Heart left ventricle (tissue), 16 donors: Measurements from ENCODE around the gene CLDN6. TPM values are rescaled to one million over a fixed set of nuclear protein-coding genes. Genes with fewer than 3 reads are reported as not detected.

Source experiments
- ATAC-seq, 4 donors: fragments of 200-7000 bp; cut with Tn5 transposase; one replicate each; pipeline ENCODE4 v1.9.1; 2020 to 2022; ENCODE audit warnings: moderate library complexity in 4 of 4, mild to moderate bottlenecking in 3 of 4, moderate number of reproducible peaks in 1 of 4
- DNase-seq, 5 donors: peaks; one replicate each; pipeline ENCODE4 v3.0.0-alpha.2; 2020
- H3K27ac ChIP-seq, 12 donors: fragments of 200-600 bp; sonication (generic) in 4 of 12; one replicate each; pipeline versions ENCODE4 v1.5.0 to v1.8.0; 2016 to 2022; ENCODE audit warnings: mild to moderate bottlenecking in 2 of 12
- H3K27me3 ChIP-seq, 9 donors: fragments of 200-600 bp; sonication (generic) in 2 of 9; one replicate each; pipeline versions ENCODE4 v1.5.1 to v1.8.0; 2016 to 2022; ENCODE audit warnings: mild to moderate bottlenecking in 3 of 9
- H3K36me3 ChIP-seq, 9 donors: fragments of 200-600 bp; sonication (generic) in 2 of 9; one replicate each; pipeline versions ENCODE4 v1.5.0 to v1.8.0; 2018 to 2022; ENCODE audit warnings: mild to moderate bottlenecking in 2 of 9
- H3K4me1 ChIP-seq, 12 donors: fragments of 200-600 bp; sonication (generic) in 4 of 12; one replicate each; pipeline versions ENCODE4 v1.5.0 to v1.8.0; 2016 to 2022; ENCODE audit warnings: mild to moderate bottlenecking in 3 of 12
- H3K4me3 ChIP-seq, 12 donors: fragments of 200-600 bp; sonication (generic) in 4 of 12; one replicate each; pipeline versions ENCODE4 v1.5.0 to v1.8.0; 2017 to 2022; ENCODE audit warnings: mild to moderate bottlenecking in 9 of 12, moderate library complexity in 4 of 12
- H3K9me3 ChIP-seq, 12 donors: fragments of 200-600 bp; sonication (generic) in 4 of 12; one replicate each; pipeline versions ENCODE4 v1.5.0 to v1.8.0; 2016 to 2022; ENCODE audit warnings: mild to moderate bottlenecking in 1 of 12
- CTCF ChIP-seq, 12 donors: fragments of 200-600 bp; sonication (generic) in 4 of 12; IDR thresholded peaks; one replicate each; pipeline versions ENCODE4 v1.5.0 to v1.8.0; 2018 to 2022; ENCODE audit warnings: antibody characterized with exemption in 12 of 12, mild to moderate bottlenecking in 5 of 12
- POLR2A ChIP-seq, 2 donors: fragments of 450-650 bp; IDR thresholded peaks; one replicate each; pipeline ENCODE4 v1.6.1; 2017; ENCODE audit warnings: antibody characterized with exemption in 2 of 2, mild to moderate bottlenecking in 2 of 2, moderate library complexity in 2 of 2
- WGBS, 4 donors: extraction: QIAGEN DNeasy Blood & Tissue Kit in 2 of 4; methylation state at CpG; one replicate each; pipeline versions ENCODE4 v1.1.5 to v1.1.7; 2013 to 2018; 5-methylcytosine and 5-hydroxymethylcytosine counted together
- intact Hi-C, 10 donors: fragments of 100-400 bp; cut with DNase I; formaldehyde crosslinking; loops; one replicate each; pipeline versions ENCODE4 v1.11.1 to v1.14.2; 2022
- polyA plus RNA-seq, 2 donors: library from polyadenylated mRNA; stranded (reverse); fragments of 200-250 nt; gene quantifications; one replicate each; pipeline ENCODE4 v1.2.3, GENCODE V29; 2013
- total RNA-seq, 9 donors: library from RNA; depleted of rRNA in 2 of 9; stranded (reverse); fragments of >200 nt in 2 of 9; fragmentation: NEBNext Ultra II Directional in 3 of 9; extraction: Animal tissue kit (Norgen Biotek cat#: 25700) in 3 of 9; gene quantifications; one replicate each; pipeline versions ENCODE4 v1.1.0 to v1.2.4, GENCODE V29; 2016 to 2023
- donor health status: ischemic (EF 13 %, LVEDD 7.1; RV severe dilation, severe dysfunction).
- donor health status: healthy with polysubstance abuse.
- donor health status: DM: no; HTN: yes; CAD: no.
- donor health status: DM: no; HTN: no; CAD: no.
- donor health status: ischemic (EF 25% LVEDD 6.9; RV normal size, moderate dysfunction).
- donor health status: ischemic (EF 25% LVEDD 5.7; RV mildly dilated, moderate dysfunction).
- donor health status: healthy.
- donor health status: DM: yes; HTN: yes; CAD: no.
- donor health status: ischemic (EF 35%, LVEDD 5.7; RV mildly dilated, moderate dysfunction).
- donor health status: nonischemic (EF 11% LVEDD 7.7; RV severe dilation, severe dysfunction).
- donor health status: DM: yes; HTN: yes; CAD: no.
- donor health status: PGD.
- donor health status: ischemic (EF 29% LVEDD 5.4; RV normal size, mild dysfunction).
- donor health status: nonischemic (EF 23%, LVEDD 6.1; RV moderate dilation, normal function).

Gene CLDN6
- total and polyA plus RNA-seq, 11 donors, result 0.04 TPM; not detected in 10

GRCh38 chr16:3013491-3013951 lies 4.5 kb downstream of the CLDN6 start:
- ATAC-seq (no peak), DNase-seq (no peak)
- WGBS, 4 donors, result 43 to 58% (median 53%) methylated on average over 22 to 27 of the region's 27 CpGs; no CpG with 5 or more reads in 1 of the 4 donors
- Histone ChIP-seq H3K4me3 (no peak overlapping the region), H3K36me3 (no peaks in the 10 kb centered on the region), H3K9me3 (no peaks in the 10 kb centered on the region), H3K27ac (no peak overlapping the region), H3K4me1 (peaks cover 0 to 12% (median 4%) of the 10 kb centered on the region in 12 donors), H3K27me3 (peaks cover 24 to 76% (median 41%) of the 10 kb centered on the region in 9 donors)
- intact Hi-C loops, result no loop called here
- TF ChIP-seq CTCF (IDR thresholded peaks at IDR 0.05), result no peak
- no peak for TF ChIP-seq POLR2A (IDR thresholded peaks at IDR 0.05)

GRCh38 chr16:3012828-3013420 lies 5.1 kb downstream of the CLDN6 start, which contains the start of gene CLDN9:
TSS of gene CLDN9 (plus strand) at chr16:3012923. CDS start at chr16:3013363, 440 bp downstream.
- ATAC-seq, result peak in 1 of 4 donors; percentile 19
- no peak within 1 kb of the TSS for H3K4me3 ChIP-seq
- no peak for TF ChIP-seq CTCF (IDR thresholded peaks at IDR 0.05)
- no peak for TF ChIP-seq POLR2A (IDR thresholded peaks at IDR 0.05)
- intact Hi-C loops, result no loop called here
- 36 to 46% (median 42%) methylated on average over 22 to 27 of the region's 27 CpGs for WGBS, 4 donors
- DNase-seq, result no peak
- peaks cover 0 to 12% (median 2%) of the 10 kb centered on the region in 12 donors for H3K4me1 ChIP-seq
- H3K27ac ChIP-seq, result no peak within 1 kb of the TSS
- peaks cover 23 to 75% (median 43%) of the 10 kb centered on the region in 9 donors for H3K27me3 ChIP-seq
- H3K36me3 ChIP-seq, result no peaks in the 10 kb centered on the region
- no peaks in the 10 kb centered on the region for H3K9me3 ChIP-seq

GRCh38 chr16:3012246-3012645 lies 5.7 kb downstream of the CLDN6 start:
- intact Hi-C loops, result no loop called here
- WGBS, 4 donors, result 13 to 20% (median 15%) methylated on average over 18 to 19 of the region's 19 CpGs
- ATAC-seq, result no peak
- Histone ChIP-seq H3K9me3 (no peaks in the 10 kb centered on the region), H3K4me1 (peaks cover 0 to 16% (median 0%) of the 10 kb centered on the region in 12 donors), H3K4me3 (no peak overlapping the region), H3K36me3 (no peaks in the 10 kb centered on the region), H3K27ac (no peak overlapping the region), H3K27me3 (peaks cover 20 to 74% (median 45%) of the 10 kb centered on the region in 9 donors)
- DNase-seq, result no peak
- TF ChIP-seq POLR2A (IDR thresholded peaks at IDR 0.05) (no peak), CTCF (IDR thresholded peaks at IDR 0.05) (no peak)

GRCh38 chr16:3010510-3010909 lies 7.5 kb downstream of the CLDN6 start:
- H3K9me3 ChIP-seq, result no peaks in the 10 kb centered on the region
- H3K4me3 ChIP-seq, result no peak overlapping the region
- WGBS, 4 donors, result 87 to 93% (median 91%) methylated on average over 8 of the region's 8 CpGs
- ATAC-seq (no peak), DNase-seq (no peak)
- intact Hi-C loops, result no loop called here
- no peak overlapping the region for H3K27ac ChIP-seq
- no peak for TF ChIP-seq CTCF (IDR thresholded peaks at IDR 0.05)
- TF ChIP-seq POLR2A (IDR thresholded peaks at IDR 0.05), result no peak
- H3K4me1 ChIP-seq, result peaks cover 0 to 25% (median 0%) of the 10 kb centered on the region in 12 donors
- H3K36me3 ChIP-seq, result peaks cover 0 to 2% (median 0%) of the 10 kb centered on the region in 9 donors
- peaks cover 23 to 86% (median 57%) of the 10 kb centered on the region in 9 donors for H3K27me3 ChIP-seq
